PFSK-1 (cell line): ENCODE data around the gene GBF1.

Experiments
- FOXP2 ChIP-seq: optimal IDR thresholded peaks from 2 replicates; pipeline ENCODE3; 2011; ENCODE audit warnings: borderline replicate concordance, control low read depth, inconsistent platforms; ENCODE audit not compliant: insufficient read depth; ENCODE audit errors: extremely low read length, extremely low read depth
- POLR2AphosphoS5 ChIP-seq: IDR thresholded peaks from 2 replicates; pipeline ENCODE4 v1.6.1; 2012; ENCODE audit warnings: low read depth, mild to moderate bottlenecking, control low read depth, low read length, moderate library complexity
- TAF1 ChIP-seq: IDR thresholded peaks from 2 replicates; pipeline ENCODE4 v1.6.1; 2012; ENCODE audit warnings: low read length, control low read depth, borderline replicate concordance; ENCODE audit not compliant: insufficient read depth
- TF ChIP-seq, protein P1 (sequence below), 2 experiments: IDR thresholded peaks; 2 replicates each; pipeline versions ENCODE4 v1.6.1 to v1.8.0; 2011 to 2012; ENCODE audit warnings: low read depth in 2 of 2, low read length in 2 of 2, control low read depth in 1 of 2, inconsistent platforms in 1 of 2, mild to moderate bottlenecking in 1 of 2, moderate library complexity in 1 of 2; ENCODE audit not compliant: insufficient read depth in 1 of 2

- TF ChIP-seq POLR2AphosphoS5, result no peak
- TF ChIP-seq, protein P1, sequence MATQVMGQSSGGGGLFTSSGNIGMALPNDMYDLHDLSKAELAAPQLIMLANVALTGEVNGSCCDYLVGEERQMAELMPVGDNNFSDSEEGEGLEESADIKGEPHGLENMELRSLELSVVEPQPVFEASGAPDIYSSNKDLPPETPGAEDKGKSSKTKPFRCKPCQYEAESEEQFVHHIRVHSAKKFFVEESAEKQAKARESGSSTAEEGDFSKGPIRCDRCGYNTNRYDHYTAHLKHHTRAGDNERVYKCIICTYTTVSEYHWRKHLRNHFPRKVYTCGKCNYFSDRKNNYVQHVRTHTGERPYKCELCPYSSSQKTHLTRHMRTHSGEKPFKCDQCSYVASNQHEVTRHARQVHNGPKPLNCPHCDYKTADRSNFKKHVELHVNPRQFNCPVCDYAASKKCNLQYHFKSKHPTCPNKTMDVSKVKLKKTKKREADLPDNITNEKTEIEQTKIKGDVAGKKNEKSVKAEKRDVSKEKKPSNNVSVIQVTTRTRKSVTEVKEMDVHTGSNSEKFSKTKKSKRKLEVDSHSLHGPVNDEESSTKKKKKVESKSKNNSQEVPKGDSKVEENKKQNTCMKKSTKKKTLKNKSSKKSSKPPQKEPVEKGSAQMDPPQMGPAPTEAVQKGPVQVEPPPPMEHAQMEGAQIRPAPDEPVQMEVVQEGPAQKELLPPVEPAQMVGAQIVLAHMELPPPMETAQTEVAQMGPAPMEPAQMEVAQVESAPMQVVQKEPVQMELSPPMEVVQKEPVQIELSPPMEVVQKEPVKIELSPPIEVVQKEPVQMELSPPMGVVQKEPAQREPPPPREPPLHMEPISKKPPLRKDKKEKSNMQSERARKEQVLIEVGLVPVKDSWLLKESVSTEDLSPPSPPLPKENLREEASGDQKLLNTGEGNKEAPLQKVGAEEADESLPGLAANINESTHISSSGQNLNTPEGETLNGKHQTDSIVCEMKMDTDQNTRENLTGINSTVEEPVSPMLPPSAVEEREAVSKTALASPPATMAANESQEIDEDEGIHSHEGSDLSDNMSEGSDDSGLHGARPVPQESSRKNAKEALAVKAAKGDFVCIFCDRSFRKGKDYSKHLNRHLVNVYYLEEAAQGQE (IDR thresholded peaks at IDR 0.05; ENCODE audit: insufficient read depth in 1 of 2, low read depth in 2 of 2, low read length in 2 of 2), result no peak
- no peak for TF ChIP-seq TAF1
- no peak for TF ChIP-seq FOXP2
Measured at GRCh38 chr10:102247734-102248133, 2.4 kb downstream of the GBF1 start.
